Activated CD8-positive, alpha-beta memory T cell treated with anti-CD3 and anti-CD28 coated beads, Interleukin-2, amount 50 U/mL, for 4 hours (primary cell): ENCODE results near the gene RUFY4.
A peak's percentile ranks its signal among the peaks of the same experiment; 100 is the strongest.

Experiments
- DNase-seq: peaks from one replicate; pipeline ENCODE4 v3.0.0-alpha.2; 2020

The RUFY4 gene

GRCh38 chr2:218068721-218069334, at the start of gene RUFY4:
RUFY4 (plus strand) TSS chr2:218069253; CDS start chr2:218070606, 1,353 bp downstream.
- peak; percentile 58 for DNase-seq

- no peak for DNase-seq
These were observed 49.5 kb upstream of the RUFY4 start for GRCh38 chr2:218019411-218020060.

GRCh38 chr2:218020281-218020680, 48.8 kb upstream of the RUFY4 start:
- no peak for DNase-seq

- no peak for DNase-seq
These were observed 48.0 kb upstream of the RUFY4 start for GRCh38 chr2:218020966-218021535.

- DNase-seq, result no peak
These were observed 47.4 kb upstream of the RUFY4 start for GRCh38 chr2:218021536-218022071.

GRCh38 chr2:218022131-218022850, 46.8 kb upstream of the RUFY4 start:
- DNase-seq, result no peak

GRCh38 chr2:218022851-218023530, 46.1 kb upstream of the RUFY4 start:
- no peak for DNase-seq

- no peak for DNase-seq
These were observed 45.4 kb upstream of the RUFY4 start for GRCh38 chr2:218023636-218024035.

GRCh38 chr2:218024336-218024735, 44.7 kb upstream of the RUFY4 start:
- DNase-seq, result no peak

GRCh38 chr2:218024871-218025270, 44.2 kb upstream of the RUFY4 start:
- no peak for DNase-seq

- no peak for DNase-seq
These were observed 42.8 kb upstream of the RUFY4 start for GRCh38 chr2:218026244-218026643.

- no peak for DNase-seq
These were observed 42.2 kb upstream of the RUFY4 start for GRCh38 chr2:218026676-218027425.

GRCh38 chr2:218027426-218028188, 41.4 kb upstream of the RUFY4 start:
- DNase-seq, result no peak

GRCh38 chr2:218028189-218028495, 40.9 kb upstream of the RUFY4 start:
- DNase-seq, result no peak

GRCh38 chr2:218028562-218029348, 40.3 kb upstream of the RUFY4 start:
- no peak for DNase-seq

- no peak for DNase-seq
These were observed 39.4 kb upstream of the RUFY4 start for GRCh38 chr2:218029366-218030360.

- no peak for DNase-seq
These were observed 38.5 kb upstream of the RUFY4 start for GRCh38 chr2:218030409-218031195.

- DNase-seq, result no peak
These were observed 37.8 kb upstream of the RUFY4 start for GRCh38 chr2:218031261-218031660.
